ENCODE results near the gene BCL6B.
"Not testable (repeated sequence)": the region's sequence is repeated elsewhere in the genome, so short reads cannot be mapped to it uniquely, and the experiment has no call there.

BCL6B gene

GRCh38 chr17:7027335-7027734, 4.5 kb downstream of the BCL6B start:
- DNase-seq (ENCODE audit: low read depth in 2 of 2), result no peak

- DNase-seq (ENCODE audit: low read depth in 2 of 2), result no peak
Observed at GRCh38 chr17:7029096-7029495, 6.2 kb downstream of the BCL6B start.

GRCh38 chr17:7029659-7030058, 6.8 kb downstream of the BCL6B start:
- no peak for DNase-seq (ENCODE audit: low read depth in 2 of 2)

GRCh38 chr17:7034955-7035590, 12.2 kb downstream of the BCL6B start:
- DNase-seq (ENCODE audit: low read depth in 2 of 2), result no peak

- DNase-seq (ENCODE audit: low read depth in 2 of 2), result peak; percentile 96 to 99
Observed at GRCh38 chr17:7035591-7036368, 12.9 kb downstream of the BCL6B start, which contains the start of gene SLC16A13. SLC16A13 (plus strand) TSS chr17:7036015; CDS start chr17:7036383, 368 bp downstream.

GRCh38 chr17:7038025-7038862, 15.4 kb downstream of the BCL6B start:
- no peak for DNase-seq (ENCODE audit: low read depth in 2 of 2)

- no peak for DNase-seq (ENCODE audit: low read depth in 2 of 2)
Observed at GRCh38 chr17:7039832-7040231, 17.0 kb downstream of the BCL6B start.

GRCh38 chr17:7041607-7042500, 19.0 kb downstream of the BCL6B start:
- no peak for DNase-seq (ENCODE audit: low read depth in 2 of 2)

- no peak for DNase-seq (ENCODE audit: low read depth in 2 of 2)
Observed at GRCh38 chr17:7042501-7043181, 19.8 kb downstream of the BCL6B start.

GRCh38 chr17:7043182-7043496, 20.3 kb downstream of the BCL6B start:
- no peak for DNase-seq (ENCODE audit: low read depth in 2 of 2)

GRCh38 chr17:7043497-7044198, 20.8 kb downstream of the BCL6B start, which contains the start of gene SLC16A11:
SLC16A11 (minus strand) TSS chr17:7044092; CDS start chr17:7043513, 579 bp downstream.
- no peak for DNase-seq (ENCODE audit: low read depth in 2 of 2)

GRCh38 chr17:7045492-7046126, 22.8 kb downstream of the BCL6B start:
- DNase-seq (ENCODE audit: low read depth in 2 of 2), result no peak

GRCh38 chr17:7046127-7046724, 23.4 kb downstream of the BCL6B start:
- DNase-seq (ENCODE audit: low read depth in 2 of 2), result no peak

- peak; percentile 45 to 68 for DNase-seq (ENCODE audit: low read depth in 2 of 2)
Observed at GRCh38 chr17:7046725-7047397, 24.0 kb downstream of the BCL6B start.

GRCh38 chr17:7047566-7047965, 24.7 kb downstream of the BCL6B start:
- DNase-seq (ENCODE audit: low read depth in 2 of 2), result no peak

GRCh38 chr17:7048968-7049367, 26.1 kb downstream of the BCL6B start:
- no peak for DNase-seq (ENCODE audit: low read depth in 2 of 2)

- DNase-seq (ENCODE audit: low read depth in 2 of 2), result not testable (repeated sequence)
Observed at GRCh38 chr17:7050583-7050982, 27.7 kb downstream of the BCL6B start.

- DNase-seq (ENCODE audit: low read depth in 2 of 2), result no peak
Observed at GRCh38 chr17:7056386-7056785, 33.5 kb downstream of the BCL6B start.

Measured in stimulated activated CD4-positive, alpha-beta T cell treated with anti-CD3 and anti-CD28 coated beads, Interleukin-4, amount 100 ng/mL, for 48 hours (primary cell).